Amniotic epithelial cell (primary cell): ENCODE results near the gene MACROD2.

Experiments
- DNase-seq: peaks from one replicate; pipeline ENCODE4 v3.0.0-alpha.2; 2010; ENCODE audit warnings: low read depth

The MACROD2 gene

DNA sequence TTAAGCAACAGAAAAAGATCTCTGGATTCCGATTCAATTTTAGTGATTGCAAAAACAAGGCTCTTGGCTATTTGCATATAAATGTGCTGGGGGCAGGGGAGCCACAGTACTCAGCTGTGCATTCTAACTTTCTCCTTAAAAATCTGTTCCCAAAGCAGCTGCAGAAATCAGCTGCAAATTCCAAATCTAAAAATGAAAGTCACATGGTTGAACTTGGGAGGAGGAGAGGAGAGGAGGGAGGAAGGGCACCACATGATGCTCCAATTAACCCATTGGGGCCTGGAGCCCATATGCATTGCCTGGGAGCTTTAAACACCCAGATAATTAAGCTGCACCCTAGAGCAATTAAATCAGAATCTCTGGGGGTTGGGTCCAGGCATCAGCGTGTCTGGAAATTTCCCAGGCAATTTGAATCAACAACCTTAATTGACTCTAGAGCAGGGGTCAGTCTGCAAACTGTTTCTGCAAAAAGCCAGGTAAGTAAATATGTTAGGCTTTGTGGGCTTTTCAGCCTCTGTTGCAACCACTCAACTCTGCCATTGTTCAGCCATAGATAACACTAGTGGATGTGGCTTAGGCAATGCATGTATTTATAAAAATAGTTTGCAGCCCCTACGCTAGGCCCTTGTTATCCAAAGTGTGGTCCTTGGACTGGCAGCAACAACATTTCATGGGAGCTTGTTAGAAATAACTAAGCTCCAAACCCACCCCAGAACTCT lies 2069.8 kb downstream of the MACROD2 start:
- DNase-seq = no peak

DNA sequence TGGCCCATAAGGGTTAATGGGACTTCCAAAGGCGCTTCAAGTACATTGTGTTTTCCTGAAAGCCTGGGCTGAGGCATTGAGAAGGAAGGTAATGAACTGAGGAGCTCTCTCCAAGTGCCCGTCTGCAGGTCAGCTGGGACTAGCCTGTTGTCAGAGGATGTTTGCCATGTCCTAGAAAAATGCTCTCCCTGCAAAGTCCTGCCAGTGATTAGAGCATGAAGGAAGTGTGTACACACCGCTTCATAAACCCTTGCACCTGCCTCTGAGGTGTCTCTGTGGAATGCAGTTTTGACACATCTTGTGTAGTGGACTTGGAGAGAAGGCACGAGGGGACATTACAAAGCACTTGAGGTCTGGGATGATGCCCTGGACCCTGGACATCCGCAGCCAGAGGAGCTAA lies 2071.3 kb downstream of the MACROD2 start:
- DNase-seq = no peak

DNA sequence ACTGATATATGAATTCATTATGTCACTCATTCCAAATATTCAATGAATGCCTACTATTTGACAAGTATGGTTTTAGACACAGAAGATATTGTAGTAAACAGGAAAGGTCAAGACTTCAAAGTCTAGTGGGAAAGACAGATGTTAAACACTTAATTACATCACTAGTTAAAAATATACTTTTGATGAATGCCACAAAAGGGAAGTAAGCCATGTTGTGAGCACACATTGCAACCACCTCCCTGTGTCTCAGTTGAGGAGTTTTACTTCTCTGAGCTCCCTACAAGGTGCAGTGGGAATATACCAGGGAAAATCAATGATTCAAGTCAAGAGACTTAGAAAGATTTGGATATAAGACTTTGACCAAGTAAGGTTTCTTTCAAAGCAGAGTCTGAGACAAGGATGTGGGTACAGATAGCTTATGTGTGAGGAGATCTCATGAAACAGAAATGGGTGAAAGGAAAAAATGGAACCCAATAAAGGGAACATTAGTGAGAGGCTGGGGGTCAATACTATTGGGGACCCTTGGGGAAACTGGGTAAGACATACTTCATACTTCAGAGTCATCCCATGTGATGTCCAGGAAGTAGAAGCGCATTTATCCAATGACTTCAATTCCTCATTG lies 2074.2 kb downstream of the MACROD2 start:
- no peak for DNase-seq

DNA sequence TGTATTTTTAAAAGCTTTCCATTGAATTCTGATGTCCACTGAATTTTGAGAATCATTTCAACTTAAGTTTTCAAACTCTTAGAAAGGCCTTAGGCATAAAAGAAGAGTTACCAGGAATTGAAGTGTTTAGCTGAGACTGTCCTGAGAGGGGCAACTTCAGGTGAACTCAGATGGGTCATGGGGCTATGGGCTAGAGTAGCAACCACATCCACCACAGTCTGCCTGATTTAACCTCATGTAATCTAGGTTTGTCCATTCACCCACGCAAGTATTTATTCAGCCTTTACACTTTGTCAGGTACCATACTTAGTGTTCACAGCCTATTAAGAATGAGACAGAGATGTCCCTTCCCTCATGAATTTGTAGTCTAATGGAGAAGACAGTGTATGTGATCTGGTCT lies 2076.9 kb downstream of the MACROD2 start:
- DNase-seq = no peak

DNA sequence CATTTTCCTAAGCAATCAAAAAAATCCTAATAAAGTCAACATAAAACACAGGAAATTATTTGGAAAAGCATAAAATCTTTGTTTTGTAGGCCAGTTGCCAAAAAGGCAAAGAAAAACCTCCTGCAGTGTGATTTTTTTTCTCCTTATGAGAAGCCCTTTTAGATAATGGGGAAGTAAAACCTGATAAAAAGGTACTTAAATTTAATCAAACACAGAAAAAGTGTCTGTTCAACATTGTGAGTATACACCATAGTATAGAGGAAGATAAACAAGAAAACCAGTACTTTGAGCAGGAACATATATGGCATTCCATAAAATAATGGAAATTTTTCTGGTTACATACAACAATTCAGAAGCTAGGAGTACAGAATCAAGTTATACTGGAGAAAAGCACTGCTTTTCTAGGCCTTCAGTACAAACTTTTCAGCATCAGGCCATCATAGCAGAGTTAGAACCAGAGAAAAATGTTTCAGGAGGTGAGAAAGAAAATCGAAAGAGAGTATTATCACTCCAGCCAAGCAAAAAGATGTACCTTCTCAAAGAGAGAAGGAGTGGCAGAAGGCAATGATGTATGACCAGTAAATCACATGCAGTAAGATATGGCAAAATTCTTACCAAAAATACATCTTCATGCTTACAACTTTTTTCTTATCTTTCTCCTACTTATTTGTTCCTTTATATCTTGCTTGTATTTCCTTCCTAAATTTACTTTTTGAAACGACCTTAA lies 2083.0 kb downstream of the MACROD2 start:
- DNase-seq = no peak

DNA sequence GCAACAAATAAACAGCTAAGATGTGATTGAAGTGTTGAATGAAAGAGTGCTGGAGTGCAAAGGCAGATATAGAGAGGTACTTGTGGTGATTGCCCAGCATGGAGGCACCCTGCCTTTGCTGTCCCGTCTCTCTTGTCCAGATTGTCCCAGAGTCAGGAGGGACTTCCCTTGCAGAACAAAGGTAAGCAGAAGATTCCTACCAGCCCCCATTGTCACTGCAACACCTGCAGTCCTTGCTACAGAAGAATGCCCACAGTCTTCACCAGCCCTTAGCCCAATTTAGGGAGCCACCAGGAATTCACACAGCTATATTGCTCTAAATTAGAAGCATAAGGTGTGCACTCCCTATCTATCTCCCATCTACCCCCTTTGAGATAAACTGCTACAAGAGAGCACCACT lies 2086.1 kb downstream of the MACROD2 start:
- no peak for DNase-seq

DNA sequence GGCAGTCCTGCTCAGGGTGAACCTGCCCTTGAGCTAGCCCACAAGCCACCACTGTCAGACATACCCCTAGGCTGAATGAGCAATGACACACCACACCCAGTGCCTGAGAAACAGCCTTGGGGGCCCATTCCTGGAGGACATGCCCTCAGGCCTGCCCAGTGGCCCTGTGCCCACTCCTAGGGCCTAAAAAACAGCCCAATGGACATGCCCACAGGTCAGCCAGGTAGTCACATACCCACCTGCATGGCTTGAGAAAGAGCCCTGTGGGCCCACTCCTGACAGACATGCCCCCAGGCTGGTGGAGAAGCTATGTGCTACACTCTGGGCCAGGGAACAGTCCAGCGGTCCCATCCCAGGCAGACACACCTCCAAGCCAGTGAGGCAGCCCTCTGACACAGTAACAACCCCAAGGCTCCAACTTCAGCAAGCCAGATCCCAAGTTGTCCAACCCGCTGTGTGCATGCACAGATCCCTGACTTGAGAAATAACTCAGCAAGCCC lies 2086.8 kb downstream of the MACROD2 start:
- no peak for DNase-seq

DNA sequence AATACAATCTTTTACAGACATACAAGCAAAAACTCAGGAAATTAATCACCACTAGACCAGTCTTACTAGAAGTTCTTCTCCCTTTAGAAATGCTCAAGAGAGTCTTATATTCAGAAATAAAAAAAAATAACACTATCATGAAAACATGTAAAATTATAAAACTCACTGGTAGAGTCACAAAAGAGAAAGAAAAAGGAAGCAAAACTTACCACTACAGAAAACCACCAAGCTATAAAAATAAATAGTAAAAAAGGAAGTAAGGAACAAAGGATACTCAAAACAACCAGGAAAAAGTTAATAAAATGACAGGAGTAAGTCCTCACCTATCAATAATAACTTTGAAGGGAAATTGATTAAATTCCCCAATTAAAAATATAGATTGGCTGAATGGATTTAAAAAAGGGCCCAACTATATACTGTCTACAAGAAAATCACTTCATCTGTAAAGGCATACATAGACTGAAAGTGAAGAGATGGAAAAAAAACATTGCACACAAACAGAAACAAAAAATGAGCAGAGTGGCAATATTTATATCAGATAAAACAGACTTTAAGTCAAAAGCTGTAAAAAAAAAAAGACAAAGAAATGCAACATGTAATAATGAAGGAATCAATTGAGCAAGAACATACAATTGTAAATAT lies 2088.4 kb downstream of the MACROD2 start:
- DNase-seq = no peak

DNA sequence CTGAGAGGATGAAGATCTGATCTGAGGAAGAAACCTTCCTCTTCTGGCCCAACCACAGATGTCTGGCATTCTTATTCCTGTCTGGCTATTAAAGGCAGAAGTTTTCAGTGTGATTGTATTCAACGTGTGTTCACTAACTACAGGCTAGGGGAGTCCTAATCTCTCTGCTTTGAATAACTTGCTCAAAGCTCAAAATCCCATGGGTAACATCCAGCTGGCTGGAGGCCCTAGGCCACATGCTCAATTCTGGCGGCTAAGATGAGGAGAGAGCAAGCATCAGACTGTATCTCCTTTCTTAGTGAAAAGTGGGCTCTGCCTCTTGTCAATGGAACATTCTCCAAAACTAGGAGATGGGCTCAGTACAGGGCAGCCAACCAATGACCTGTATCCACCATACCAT lies 2099.9 kb downstream of the MACROD2 start:
- no peak for DNase-seq

DNA sequence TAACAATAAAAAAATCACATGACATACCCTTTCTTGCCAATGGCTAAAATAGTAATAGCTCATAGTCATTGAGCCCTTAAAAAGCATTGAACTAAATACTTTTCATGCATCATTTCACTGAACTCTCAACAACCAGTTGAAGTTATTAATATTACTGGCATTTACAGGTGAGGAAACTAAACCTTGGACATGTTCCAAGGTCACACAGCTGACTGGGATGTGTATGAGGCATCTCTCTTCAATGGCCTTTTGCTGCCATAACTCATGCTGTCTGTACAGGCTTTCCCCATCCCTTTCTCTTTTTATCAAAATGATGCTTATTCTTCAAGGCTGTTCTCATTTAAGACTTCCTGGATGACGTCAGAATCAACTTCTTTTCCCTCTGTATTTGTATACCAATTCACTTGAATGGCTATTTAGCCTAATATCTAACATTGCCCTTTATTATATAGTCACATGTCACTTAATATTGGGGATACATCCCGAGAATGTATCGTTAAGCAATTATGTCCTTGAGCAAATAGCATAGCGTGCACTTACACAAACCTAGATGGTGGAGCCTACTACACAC lies 2101.5 kb downstream of the MACROD2 start:
- DNase-seq = no peak

DNA sequence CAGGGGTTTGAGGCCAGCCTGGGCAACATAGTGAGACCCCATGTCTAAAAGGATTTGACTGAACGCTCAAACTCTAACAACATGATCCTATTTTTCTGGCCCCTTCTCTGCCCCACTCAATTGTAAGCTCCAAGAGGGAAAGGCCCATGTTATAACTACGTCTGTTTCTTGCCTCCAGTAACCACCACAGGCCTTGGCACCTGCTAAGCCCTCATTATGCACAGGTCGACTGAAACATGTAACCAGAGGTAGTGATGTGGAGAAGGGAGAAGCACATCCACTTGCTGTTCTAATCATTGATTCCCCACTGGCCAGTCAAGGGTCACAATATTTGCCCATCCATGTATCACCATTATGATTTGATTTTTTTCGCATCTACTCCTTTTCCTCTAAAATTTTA lies 2102.5 kb downstream of the MACROD2 start:
- DNase-seq = no peak

DNA sequence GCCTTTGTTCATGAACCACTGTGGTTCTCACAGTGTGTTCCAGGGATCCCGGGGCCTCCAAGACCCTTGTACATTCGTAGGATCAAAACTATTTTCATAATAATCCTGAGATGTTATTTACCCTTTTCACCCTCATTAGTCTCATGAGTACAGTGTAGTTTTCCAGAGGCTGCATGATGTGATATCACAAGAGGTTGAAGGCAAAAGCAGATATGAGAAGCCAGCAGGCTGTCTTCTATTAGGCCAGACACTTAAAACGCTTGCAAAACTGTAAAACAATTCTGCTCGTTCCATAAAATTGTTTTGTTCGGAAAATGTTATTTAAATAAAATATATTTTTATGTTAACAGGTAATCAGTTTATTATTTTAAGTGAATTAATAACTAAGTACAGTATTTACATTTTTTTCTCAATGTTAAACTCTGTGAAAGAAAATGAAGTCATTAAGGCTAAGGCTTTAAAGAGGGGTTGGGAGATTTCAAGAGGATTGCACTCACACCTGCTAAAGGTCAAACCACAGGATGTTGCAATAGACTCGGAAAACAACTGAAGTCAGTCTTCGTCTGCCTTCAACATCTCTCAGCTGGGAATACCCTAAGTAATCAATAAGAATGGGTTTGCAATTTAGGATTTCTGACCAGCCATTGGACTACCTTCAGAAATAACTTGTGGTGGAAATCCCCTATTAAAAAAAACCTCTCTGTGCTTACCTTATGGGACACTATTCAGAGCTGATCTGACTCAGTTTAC lies 2103.7 kb downstream of the MACROD2 start:
- no peak for DNase-seq

DNA sequence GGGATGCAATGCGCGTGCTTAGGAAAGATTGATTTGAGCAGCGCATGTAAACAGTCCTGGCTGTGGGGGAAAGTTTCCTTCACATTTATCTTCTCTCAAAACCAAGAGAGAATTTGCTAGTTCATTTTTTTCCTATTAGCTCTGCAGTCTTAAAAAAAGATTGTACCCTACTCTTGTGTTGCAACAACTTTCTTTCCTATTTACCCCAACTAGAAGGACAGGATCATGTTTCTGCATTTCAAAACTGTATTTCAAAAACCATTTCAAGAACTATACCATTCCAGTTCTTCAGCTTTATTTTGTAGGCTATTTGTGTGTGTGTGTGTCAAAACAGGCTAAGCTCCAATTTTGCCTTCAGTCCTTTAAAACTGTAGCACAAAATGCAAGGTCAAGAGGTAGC lies 2104.8 kb downstream of the MACROD2 start:
- no peak for DNase-seq

DNA sequence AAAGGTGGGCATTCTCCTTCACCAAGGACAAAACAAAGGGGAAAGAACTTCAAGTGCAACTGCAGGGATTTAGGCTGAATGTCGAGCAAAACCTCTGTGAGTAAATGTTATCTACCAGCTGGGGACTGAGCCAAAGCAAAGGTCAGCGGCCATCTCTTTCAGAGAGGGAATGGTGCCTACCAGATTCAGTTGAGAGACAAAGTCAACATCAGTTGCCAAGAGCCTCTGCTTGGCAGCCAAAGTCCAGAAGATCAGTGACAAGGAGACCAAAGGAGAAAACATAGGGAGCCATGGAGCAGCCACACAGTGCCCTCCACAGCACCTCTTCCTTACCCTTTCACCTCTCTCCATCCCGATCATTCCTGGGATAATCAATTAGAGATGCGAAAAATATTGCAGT lies 2105.5 kb downstream of the MACROD2 start:
- DNase-seq = no peak
